H9 (cell line): Measurements from ENCODE around the gene PTBP2. TPM values are rescaled to one million over a fixed set of nuclear protein-coding genes. Genes with fewer than 3 reads are reported as not detected.

Experiments used
- DNase-seq: peaks from one replicate; pipeline ENCODE4 v3.0.0-alpha.2; 2017
- H2AFZ ChIP-seq: one replicate; pipeline ENCODE4 v1.6.1; 2013; ENCODE audit warnings: mild to moderate bottlenecking, low read length, control low read depth, moderate library complexity
- H2AK5ac ChIP-seq: 2 replicates; pipeline ENCODE4 v1.6.1; 2013; ENCODE audit warnings: low read length, control low read depth, mixed read lengths; ENCODE audit not compliant: insufficient read length
- H2BK120ac ChIP-seq: one replicate; pipeline ENCODE4 v1.6.1; 2013; ENCODE audit warnings: low read depth, mild to moderate bottlenecking, low read length, control low read depth, inconsistent platforms; ENCODE audit not compliant: poor library complexity, severe bottlenecking
- H2BK12ac ChIP-seq: 2 replicates; pipeline ENCODE4 v1.6.1; 2013; ENCODE audit warnings: low read length, control low read depth, mixed read lengths, low read depth; ENCODE audit not compliant: insufficient read length
- H2BK15ac ChIP-seq: 2 replicates; pipeline ENCODE4 v1.6.1; 2013; ENCODE audit warnings: low read depth, low read length, control low read depth
- H2BK20ac ChIP-seq: one replicate; pipeline ENCODE4 v1.6.1; 2013; ENCODE audit warnings: low read depth, mild to moderate bottlenecking, low read length, control low read depth, inconsistent platforms; ENCODE audit not compliant: poor library complexity, severe bottlenecking
- H2BK5ac ChIP-seq: 2 replicates; pipeline ENCODE4 v1.6.1; 2013; ENCODE audit warnings: low read length, control low read depth, mixed read lengths; ENCODE audit not compliant: insufficient read length
- H3K14ac ChIP-seq: 2 replicates; pipeline ENCODE4 v1.6.1; 2013; ENCODE audit warnings: low read length, control low read depth; ENCODE audit not compliant: insufficient read depth
- H3K18ac ChIP-seq: 2 replicates; pipeline ENCODE4 v1.6.1; 2013; ENCODE audit warnings: low read depth, mild to moderate bottlenecking, mixed read lengths, low read length, control low read depth; ENCODE audit not compliant: insufficient read length
- H3K23ac ChIP-seq: 2 replicates; pipeline ENCODE4 v1.6.1; 2013; ENCODE audit warnings: low read length, control low read depth, mixed read lengths, low read depth; ENCODE audit not compliant: insufficient read length
- H3K23me2 ChIP-seq: 2 replicates; pipeline ENCODE4 v1.6.1; 2013; ENCODE audit warnings: low read depth, mild to moderate bottlenecking, mixed read lengths, low read length, control low read depth; ENCODE audit not compliant: insufficient read length, poor library complexity, severe bottlenecking
- H3K27ac ChIP-seq: 2 replicates; pipeline ENCODE4 v1.5.1; 2013; ENCODE audit warnings: low read length, control low read depth, mixed read lengths, low read depth; ENCODE audit not compliant: insufficient read length
- H3K27me3 ChIP-seq: 2 replicates; pipeline ENCODE4 v1.6.1; 2013; ENCODE audit warnings: low read length, control low read depth, inconsistent platforms; ENCODE audit not compliant: insufficient read depth
- H3K4ac ChIP-seq: 2 replicates; pipeline ENCODE4 v1.6.1; 2013; ENCODE audit warnings: low read depth, mild to moderate bottlenecking, control low read depth, inconsistent platforms, low read length, moderate library complexity
- H3K4me1 ChIP-seq: 2 replicates; pipeline ENCODE4 v1.6.1; 2013; ENCODE audit warnings: low read length, control low read depth, inconsistent platforms; ENCODE audit not compliant: insufficient read depth
- H3K4me2 ChIP-seq: 2 replicates; pipeline ENCODE4 v1.6.1; 2013; ENCODE audit warnings: low read length, control low read depth, mixed read lengths; ENCODE audit not compliant: insufficient read length, insufficient read depth
- H3K56ac ChIP-seq: 2 replicates; pipeline ENCODE4 v1.6.1; 2013; ENCODE audit warnings: low read depth, mild to moderate bottlenecking, mixed read lengths, low read length, control low read depth; ENCODE audit not compliant: insufficient read length
- H3K79me1 ChIP-seq: 2 replicates; pipeline ENCODE4 v1.6.1; 2013; ENCODE audit warnings: low read depth, mild to moderate bottlenecking, moderate library complexity, low read length, control low read depth, inconsistent platforms; ENCODE audit not compliant: insufficient read depth, poor library complexity, severe bottlenecking
- H3K79me2 ChIP-seq: 2 replicates; pipeline ENCODE4 v1.6.1; 2013; ENCODE audit warnings: low read length, control low read depth, inconsistent platforms; ENCODE audit not compliant: insufficient read depth
- H3K9ac ChIP-seq: 2 replicates; pipeline ENCODE4 v1.6.1; 2013; ENCODE audit warnings: low read length, control low read depth, mixed read lengths; ENCODE audit not compliant: insufficient read length; ENCODE audit errors: extremely low read depth
- H3K9me3 ChIP-seq: one replicate; pipeline ENCODE4 v1.6.1; 2013; ENCODE audit warnings: low read depth, low read length, inconsistent platforms; ENCODE audit not compliant: control insufficient read depth
- H3T11ph ChIP-seq: one replicate; pipeline ENCODE4 v1.6.1; 2013; ENCODE audit warnings: mild to moderate bottlenecking, low read length, control low read depth, inconsistent platforms
- H4K20me1 ChIP-seq: one replicate; pipeline ENCODE4 v1.6.1; 2013; ENCODE audit not compliant: control insufficient read depth, insufficient read length, insufficient read depth
- H4K5ac ChIP-seq: 2 replicates; pipeline ENCODE4 v1.6.1; 2013; ENCODE audit warnings: low read depth, mild to moderate bottlenecking, mixed read lengths, low read length, control low read depth; ENCODE audit not compliant: insufficient read length
- H4K8ac ChIP-seq: replicated peaks from 2 replicates; pipeline ENCODE4 v1.6.1; 2013; ENCODE audit warnings: low read length, control low read depth, mixed read lengths, low read depth; ENCODE audit not compliant: insufficient read length
- H4K91ac ChIP-seq: 2 replicates; pipeline ENCODE4 v1.6.1; 2013; ENCODE audit warnings: low read depth, mild to moderate bottlenecking, moderate library complexity, mixed read lengths, low read length, control low read depth; ENCODE audit not compliant: insufficient read length
- H3K27ac Mint-ChIP-seq, 3 experiments: 2 replicates in 2 of 3; 3 replicates in 1 of 3; pipeline ENCODE4 v1.8.0; 2020 to 2021; ENCODE audit warnings: mixed read lengths in 3 of 3, mild to moderate bottlenecking in 1 of 3, moderate library complexity in 1 of 3
- H3K27me3 Mint-ChIP-seq: 2 replicates; pipeline ENCODE4 v1.8.0; 2021; ENCODE audit warnings: low read depth, mild to moderate bottlenecking, moderate library complexity, mixed read lengths
- H3K36me3 Mint-ChIP-seq, 3 experiments: 2 replicates in 2 of 3; 3 replicates in 1 of 3; pipeline ENCODE4 v1.8.0; 2020 to 2021; ENCODE audit warnings: low read depth in 3 of 3, mixed read lengths in 3 of 3; ENCODE audit not compliant: insufficient read depth in 1 of 3
- H3K4me1 Mint-ChIP-seq, 2 experiments: 2 replicates each; pipeline ENCODE4 v1.8.0; 2020; ENCODE audit warnings: mixed read lengths in 2 of 2
- H3K4me3 Mint-ChIP-seq, 2 experiments: 2 replicates in 1 of 2; 3 replicates in 1 of 2; pipeline ENCODE4 v1.8.0; 2020 to 2021; ENCODE audit warnings: mild to moderate bottlenecking in 2 of 2, mixed read lengths in 2 of 2, moderate library complexity in 1 of 2
- H3K9me3 Mint-ChIP-seq, 2 experiments: 2 replicates in 1 of 2; 3 replicates in 1 of 2; pipeline ENCODE4 v1.8.0; 2020; ENCODE audit warnings: mild to moderate bottlenecking in 2 of 2, mixed read lengths in 2 of 2, moderate library complexity in 1 of 2
- WGBS: extraction: QIAGEN DNeasy Blood & Tissue Kit; methylation state at CpG from one replicate; pipeline ENCODE4 v1.1.7; 2013; ENCODE audit warnings: missing lambda C conversion rate, low lambda C conversion rate, mixed read lengths; ENCODE audit not compliant: insufficient read length; ENCODE audit errors: extremely low coverage; 5-methylcytosine and 5-hydroxymethylcytosine counted together
- total RNA-seq: library from RNA; stranded (reverse); gene quantifications from 2 replicates; pipeline ENCODE4 v1.2.1, GENCODE V29; 2021
- TF ChIP-seq, protein P1 (sequence below): fragments of 200-600 bp; sonication (generic); conservative IDR thresholded peaks from 3 replicates; pipeline ENCODE4 v1.8.0; 2021; ENCODE audit warnings: antibody characterized with exemption, mild to moderate bottlenecking

The PTBP2 gene
- total RNA-seq, 1 experiment from 2014 or later: 75.4 TPM

DNA sequence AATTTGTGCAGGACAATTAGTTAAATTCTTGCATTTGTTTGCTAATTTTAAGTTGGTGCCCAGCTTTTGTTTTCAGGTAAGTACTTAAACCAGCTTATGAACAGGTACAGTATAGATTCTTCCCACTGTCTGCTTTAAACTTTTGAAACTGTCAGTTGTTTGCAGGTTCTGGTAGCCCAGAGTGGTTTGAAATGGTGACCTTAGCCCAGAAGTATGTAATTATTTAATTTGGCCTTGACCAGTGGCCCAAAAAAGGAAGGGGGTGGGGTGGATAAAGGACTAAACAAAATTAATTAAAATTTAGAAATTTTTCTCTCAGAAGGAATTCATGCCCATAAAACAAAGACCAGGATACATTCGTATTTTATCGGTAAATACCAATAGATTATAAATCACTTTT is 69.0 kb downstream of the PTBP2 start:
- H3K79me1 ChIP-seq: no peaks in the 10 kb centered on the region
- Mint-ChIP-seq H3K27ac (peak overlapping the region in 1 of 3 experiments; percentile 78; a peak in 1 of 7 replicates), H3K36me3 (peaks cover 29 to 68% (median 62%) of the 10 kb centered on the region in 3 experiments), H3K4me1 (peaks cover 4 to 8% of the 10 kb centered on the region in 2 experiments; a peak in 3 of 4 replicates), H3K27me3 (no peaks in the 10 kb centered on the region), H3K4me3 (no peak overlapping the region), H3K9me3 (no peaks in the 10 kb centered on the region)
- no peaks in the 10 kb centered on the region for H3K27me3 ChIP-seq
- no peak overlapping the region for H3K4me2 ChIP-seq
- no peak overlapping the region for H3K18ac ChIP-seq
- no peak overlapping the region for H4K8ac ChIP-seq
- no peaks in the 10 kb centered on the region for H3K4me1 ChIP-seq
- no peak overlapping the region for H4K5ac ChIP-seq
- no peak overlapping the region for H2AK5ac ChIP-seq
- WGBS: no CpG with 5 or more reads among the region's 2 CpGs
- no peak overlapping the region for H3K14ac ChIP-seq
- no peak for DNase-seq
- no peak overlapping the region for H4K91ac ChIP-seq
- no peak overlapping the region for H2AFZ ChIP-seq
- H3K23ac ChIP-seq: no peak overlapping the region
- H2BK20ac ChIP-seq: no peak overlapping the region
- no peaks in the 10 kb centered on the region for H4K20me1 ChIP-seq
- H3K56ac ChIP-seq: no peak overlapping the region
- no peak overlapping the region for H3K4ac ChIP-seq
- no peak overlapping the region for H3K27ac ChIP-seq
- no peak overlapping the region for H2BK120ac ChIP-seq
- no peak overlapping the region for H3K9ac ChIP-seq
- no peak overlapping the region for H3T11ph ChIP-seq
- H2BK5ac ChIP-seq: no peak overlapping the region
- H3K23me2 ChIP-seq: no peaks in the 10 kb centered on the region
- TF ChIP-seq, protein P1, sequence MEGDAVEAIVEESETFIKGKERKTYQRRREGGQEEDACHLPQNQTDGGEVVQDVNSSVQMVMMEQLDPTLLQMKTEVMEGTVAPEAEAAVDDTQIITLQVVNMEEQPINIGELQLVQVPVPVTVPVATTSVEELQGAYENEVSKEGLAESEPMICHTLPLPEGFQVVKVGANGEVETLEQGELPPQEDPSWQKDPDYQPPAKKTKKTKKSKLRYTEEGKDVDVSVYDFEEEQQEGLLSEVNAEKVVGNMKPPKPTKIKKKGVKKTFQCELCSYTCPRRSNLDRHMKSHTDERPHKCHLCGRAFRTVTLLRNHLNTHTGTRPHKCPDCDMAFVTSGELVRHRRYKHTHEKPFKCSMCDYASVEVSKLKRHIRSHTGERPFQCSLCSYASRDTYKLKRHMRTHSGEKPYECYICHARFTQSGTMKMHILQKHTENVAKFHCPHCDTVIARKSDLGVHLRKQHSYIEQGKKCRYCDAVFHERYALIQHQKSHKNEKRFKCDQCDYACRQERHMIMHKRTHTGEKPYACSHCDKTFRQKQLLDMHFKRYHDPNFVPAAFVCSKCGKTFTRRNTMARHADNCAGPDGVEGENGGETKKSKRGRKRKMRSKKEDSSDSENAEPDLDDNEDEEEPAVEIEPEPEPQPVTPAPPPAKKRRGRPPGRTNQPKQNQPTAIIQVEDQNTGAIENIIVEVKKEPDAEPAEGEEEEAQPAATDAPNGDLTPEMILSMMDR: no peak
- no peaks in the 10 kb centered on the region; the same call in 1 of the 2 replicates for H3K79me2 ChIP-seq
- no peak overlapping the region for H2BK12ac ChIP-seq
- H2BK15ac ChIP-seq: no peak overlapping the region
- H3K9me3 ChIP-seq: no peaks in the 10 kb centered on the region
